NCI-H1105 treated with DMSO at 0.1 percent for 48 hours (cell line): ENCODE results near the gene UNC79.

ENCODE experiments used
- DNase-seq: peaks from one replicate; lab custom pipeline; 2025; lab: John Stamatoyannopoulos, UW

The UNC79 gene

GRCh38 chr14:93727917-93728650 is 297.3 kb downstream of the UNC79 start:
- no peak for DNase-seq

GRCh38 chr14:93728651-93729016 is 297.9 kb downstream of the UNC79 start:
- no peak for DNase-seq

GRCh38 chr14:93729993-93730392 is 299.3 kb downstream of the UNC79 start:
- no peak for DNase-seq

GRCh38 chr14:93731753-93732152 is 301.0 kb downstream of the UNC79 start:
- no peak for DNase-seq

- no peak for DNase-seq
Measured at GRCh38 chr14:93732524-93732923, 301.8 kb downstream of the UNC79 start.

GRCh38 chr14:93733231-93733630 is 302.5 kb downstream of the UNC79 start:
- no peak for DNase-seq

GRCh38 chr14:93733631-93734030 is 302.9 kb downstream of the UNC79 start:
- DNase-seq = no peak

GRCh38 chr14:93734086-93734822 is 303.5 kb downstream of the UNC79 start:
- DNase-seq = no peak

GRCh38 chr14:93735206-93735605 is 304.5 kb downstream of the UNC79 start:
- no peak for DNase-seq

GRCh38 chr14:93736378-93737014 is 305.8 kb downstream of the UNC79 start:
- no peak for DNase-seq

GRCh38 chr14:93737634-93738033 is 306.9 kb downstream of the UNC79 start:
- DNase-seq = no peak

GRCh38 chr14:93741556-93742230 is 311.0 kb downstream of the UNC79 start:
- DNase-seq = no peak

- DNase-seq = no peak
Measured at GRCh38 chr14:93742761-93743160, 312.0 kb downstream of the UNC79 start.

- no peak for DNase-seq
Measured at GRCh38 chr14:93743270-93744060, 312.7 kb downstream of the UNC79 start.

GRCh38 chr14:93744176-93744575 is 313.4 kb downstream of the UNC79 start:
- no peak for DNase-seq

GRCh38 chr14:93744876-93745275 is 314.1 kb downstream of the UNC79 start:
- no peak for DNase-seq

- no peak for DNase-seq
Measured at GRCh38 chr14:93745603-93746273, 315.0 kb downstream of the UNC79 start.

- no peak for DNase-seq
Measured at GRCh38 chr14:93747102-93747501, 316.4 kb downstream of the UNC79 start.

- no peak for DNase-seq
Measured at GRCh38 chr14:93747560-93747959, 316.8 kb downstream of the UNC79 start.

- no peak for DNase-seq
Measured at GRCh38 chr14:93748208-93749075, 317.7 kb downstream of the UNC79 start.
